T-cell (primary cell): ENCODE data around the gene B4GALNT1. TPM values are rescaled to one million over a fixed set of nuclear protein-coding genes. Genes with fewer than 3 reads are reported as not detected.
A peak's percentile ranks its signal among the peaks of the same experiment; 100 is the strongest.

ENCODE experiments used
- ATAC-seq, 4 experiments: fragments of 200-7000 bp in 3 of 4; fragments of 150-1000 bp in 1 of 4; cut with Tn5 transposase; replicated peaks in 1 of 4; 1 replicate in 3 of 4; 2 replicates in 1 of 4; pipeline ENCODE4 v1.10.0; 2021; ENCODE audit warnings: moderate library complexity in 3 of 4, mild to moderate bottlenecking in 2 of 4, moderate number of reproducible peaks in 1 of 4
- CTCF ChIA-PET, 2 donors: fragments of 300-600 bp; sonication (Branson Sonifier 250); formaldehyde crosslinking; loops; one replicate each; lab custom pipeline; 2022; ENCODE audit warnings: antibody characterized with exemption in 2 of 2; lab: Charles Lee
- POLR2A ChIA-PET, 2 donors: fragments of 300-600 bp; sonication (Branson Sonifier 250); formaldehyde crosslinking; loops; one replicate each; lab custom pipeline; 2022; ENCODE audit warnings: antibody characterized with exemption in 2 of 2; lab: Charles Lee
- DNase-seq, 35 experiments: peaks; one replicate each; pipeline versions ENCODE4 v3.0.0 to v3.0.0-alpha.2; 2013 to 2023
- H3K27ac ChIP-seq: one replicate; pipeline ENCODE4 v1.5.1; 2013; ENCODE audit warnings: low read length
- H3K27me3 ChIP-seq, 2 experiments: replicated peaks in 1 of 2; 1 replicate in 1 of 2; 2 replicates in 1 of 2; pipeline versions ENCODE4 v1.6.1 to v1.7.0; 2013; ENCODE audit warnings: low read length in 1 of 2, mixed read lengths in 1 of 2; ENCODE audit not compliant: control insufficient read depth in 2 of 2, insufficient read depth in 2 of 2; ENCODE audit errors: extremely low read depth in 1 of 2
- H3K36me3 ChIP-seq, 2 donors: 1 replicate in 1 of 2; 2 replicates in 1 of 2; pipeline versions ENCODE4 v1.6.1 to v1.7.0; 2013; ENCODE audit warnings: low read length in 1 of 2; ENCODE audit not compliant: control insufficient read depth in 2 of 2, insufficient read depth in 1 of 2; ENCODE audit errors: extremely low read depth in 1 of 2
- H3K4me1 ChIP-seq, 2 experiments: 1 replicate in 1 of 2; 2 replicates in 1 of 2; pipeline versions ENCODE4 v1.6.1 to v1.7.0; 2013; ENCODE audit warnings: low read length in 2 of 2, mixed read lengths in 1 of 2; ENCODE audit not compliant: insufficient read depth in 2 of 2, control insufficient read depth in 1 of 2; ENCODE audit errors: extremely low read depth in 1 of 2
- H3K4me3 ChIP-seq, 2 donors: 1 replicate in 1 of 2; 2 replicates in 1 of 2; pipeline versions ENCODE4 v1.5.1 to v1.7.0; 2013; ENCODE audit warnings: mild to moderate bottlenecking in 2 of 2, low read length in 1 of 2, moderate library complexity in 1 of 2; ENCODE audit not compliant: control insufficient read depth in 1 of 2; ENCODE audit errors: extremely low read depth in 1 of 2
- H3K9me3 ChIP-seq: 2 replicates; pipeline ENCODE4 v1.7.0; 2013
- H3K27ac Mint-ChIP-seq, 2 donors: one replicate each; pipeline ENCODE4 v1.8.0; 2020 to 2021; ENCODE audit warnings: mild to moderate bottlenecking in 2 of 2, mixed read lengths in 2 of 2
- H3K27me3 Mint-ChIP-seq, 2 donors: one replicate each; pipeline ENCODE4 v1.8.0; 2021 to 2022; ENCODE audit warnings: mixed read lengths in 2 of 2
- H3K36me3 Mint-ChIP-seq: one replicate; pipeline ENCODE4 v1.8.0; 2021; ENCODE audit warnings: mixed read lengths
- H3K4me1 Mint-ChIP-seq, 3 donors: one replicate each; pipeline ENCODE4 v1.8.0; 2020 to 2022; ENCODE audit warnings: mixed read lengths in 3 of 3, mild to moderate bottlenecking in 1 of 3
- H3K4me3 Mint-ChIP-seq, 3 donors: one replicate each; pipeline ENCODE4 v1.8.0; 2020 to 2022; ENCODE audit warnings: mild to moderate bottlenecking in 3 of 3, mixed read lengths in 3 of 3, moderate library complexity in 3 of 3
- H3K9me3 Mint-ChIP-seq, 3 donors: one replicate each; pipeline ENCODE4 v1.8.0; 2020 to 2022; ENCODE audit warnings: mixed read lengths in 3 of 3
- WGBS: methylation state at CpG from one replicate; pipeline ENCODE4 v1.1.5; 2013; ENCODE audit warnings: missing lambda C conversion rate; ENCODE audit not compliant: insufficient coverage; 5-methylcytosine and 5-hydroxymethylcytosine counted together
- total RNA-seq, 35 experiments: library from RNA in 6 of 35; stranded (reverse) in 6 of 35; fragments of 120-200 nt in 1 of 35; gene quantifications; one replicate each; pipeline versions ENCODE4 v1.2.1 to v1.2.4 and lab custom pipeline; 2013 to 2026

B4GALNT1 gene
- total RNA-seq, 5 donors from 2014 or later (not counting 1 experiment from before 2014, with no cell fraction given), result 0.16 to 0.54 (median 0.26) TPM; not detected in 2

GRCh38 chr12:57623385-57623784 lies 9.6 kb downstream of the B4GALNT1 start:
- WGBS, result 80% methylated on average over 2 of the region's 2 CpGs
- peaks cover 7 to 41% of the 10 kb centered on the region in 2 experiments for H3K4me1 ChIP-seq
- ATAC-seq (no peak), DNase-seq (no peak)
- no peaks in the 10 kb centered on the region for H3K36me3 ChIP-seq
- no peak overlapping the region for H3K27ac Mint-ChIP-seq
- peaks cover 82 to 93% of the 10 kb centered on the region in 2 donors for H3K27me3 Mint-ChIP-seq
- no peak overlapping the region for H3K4me3 ChIP-seq
- no peak overlapping the region for H3K4me3 Mint-ChIP-seq
- POLR2A ChIA-PET, result no interaction called here
- no peaks in the 10 kb centered on the region for H3K9me3 ChIP-seq
- H3K9me3 Mint-ChIP-seq, result no peaks in the 10 kb centered on the region
- no peaks in the 10 kb centered on the region for H3K36me3 Mint-ChIP-seq
- peaks cover 36 to 44% (median 39%) of the 10 kb centered on the region in 3 donors for H3K4me1 Mint-ChIP-seq
- H3K27ac ChIP-seq, result no peak overlapping the region
- CTCF ChIA-PET, result interaction anchor here (1.2 to 3.5 kb wide), 3 partner anchors 39 to 42 kb away, joined by 3 to 21 read pairs (median 8); no protein-coding TSS in a partner anchor
- H3K27me3 ChIP-seq, result peaks cover 14 to 99% of the 10 kb centered on the region in 2 experiments

DNA sequence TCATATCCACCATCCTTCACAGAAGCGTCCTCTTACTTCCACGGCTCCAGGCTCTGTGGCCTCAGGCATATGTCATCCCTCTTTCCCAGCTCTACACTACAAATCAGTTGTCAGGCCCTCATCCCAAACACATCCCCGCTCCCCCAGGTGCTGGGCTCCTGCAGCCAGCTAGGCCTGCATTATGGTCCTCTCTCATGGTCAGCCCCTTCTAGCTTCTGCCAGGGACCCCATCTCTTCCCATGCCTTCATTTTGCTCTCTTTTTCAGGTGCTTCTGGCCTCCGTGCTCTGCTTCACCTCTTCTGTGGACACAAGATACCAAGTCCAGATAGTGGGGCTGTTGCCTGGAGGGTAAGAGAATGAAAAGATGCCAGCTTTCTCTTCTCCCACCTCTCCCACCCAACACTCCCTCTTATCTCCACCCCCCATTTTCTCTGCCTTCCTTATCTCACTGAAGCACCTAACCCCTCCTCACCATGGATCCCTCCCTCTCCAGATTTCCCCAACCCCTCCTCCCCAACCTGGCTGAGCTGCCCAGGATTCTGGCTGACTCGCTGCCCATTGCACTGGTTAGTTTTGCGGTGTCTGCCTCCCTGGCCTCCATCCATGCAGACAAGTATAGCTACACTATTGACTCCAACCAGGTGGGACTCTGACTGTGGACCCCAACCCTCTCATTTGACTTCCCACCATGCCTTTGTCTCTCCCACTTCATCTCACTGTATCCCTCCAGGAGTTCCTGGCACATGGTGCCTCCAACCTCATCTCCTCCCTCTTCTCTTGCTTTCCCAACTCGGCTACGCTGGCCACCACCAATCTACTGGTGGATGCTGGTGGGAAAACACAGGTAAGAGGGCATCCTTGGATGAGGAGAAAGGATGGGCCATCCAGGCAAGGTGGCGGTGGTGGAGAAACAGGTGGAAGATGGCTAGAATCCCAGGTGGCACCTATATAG lies 10.4 kb downstream of the B4GALNT1 start:
- DNase-seq (no peak), ATAC-seq (no peak)
- Histone ChIP-seq H3K27me3 (peaks cover 16 to 99% of the 10 kb centered on the region in 2 experiments), H3K36me3 (no peaks in the 10 kb centered on the region), H3K9me3 (no peaks in the 10 kb centered on the region), H3K4me1 (peaks cover 7 to 35% of the 10 kb centered on the region in 2 experiments), H3K27ac (no peak overlapping the region), H3K4me3 (no peak overlapping the region)
- 79% methylated on average over 7 of the region's 9 CpGs for WGBS
- Mint-ChIP-seq H3K4me3 (peak overlapping the region; percentile 35 to 86 (median 70)), H3K4me1 (peaks cover 30 to 39% (median 38%) of the 10 kb centered on the region in 3 donors), H3K9me3 (no peaks in the 10 kb centered on the region), H3K27ac (peak overlapping the region in 1 of 2 donors; percentile 81), H3K36me3 (no peaks in the 10 kb centered on the region), H3K27me3 (peaks cover 84 to 95% of the 10 kb centered on the region in 2 donors)
- CTCF ChIA-PET, result interaction anchor here (0.6 to 3.5 kb wide), 5 partner anchors 39 to 146 kb away, joined by 3 to 21 read pairs (median 8); no protein-coding TSS in a partner anchor
- POLR2A ChIA-PET, result no interaction called here

- Histone ChIP-seq H3K27me3 (peaks cover 16 to 97% of the 10 kb centered on the region in 2 experiments), H3K4me1 (peaks cover 7 to 32% of the 10 kb centered on the region in 2 experiments), H3K36me3 (no peaks in the 10 kb centered on the region), H3K9me3 (no peaks in the 10 kb centered on the region), H3K4me3 (peak overlapping the region; percentile 39 to 68), H3K27ac (no peak overlapping the region)
- DNase-seq (peak in 25 of 35 experiments; percentile 11 to 74 (median 40)), ATAC-seq (peak; percentile 72 to 78 (median 74))
- peaks cover 26 to 33% (median 33%) of the 10 kb centered on the region in 3 donors for H3K4me1 Mint-ChIP-seq
- H3K36me3 Mint-ChIP-seq, result no peaks in the 10 kb centered on the region
- ChIA-PET CTCF (interaction anchor here (0.9 to 3.5 kb wide), 6 partner anchors 38 to 163 kb away, joined by 3 to 21 read pairs (median 8); partner anchors contain the start of gene GLI1 (in 1 of the 2)), POLR2A (no interaction called here)
- peak overlapping the region; percentile 71 to 86 (median 72) for H3K4me3 Mint-ChIP-seq
- WGBS, result 2% methylated on average over 49 of the region's 49 CpGs
- peak overlapping the region in 1 of 2 donors; percentile 81 for H3K27ac Mint-ChIP-seq
- H3K27me3 Mint-ChIP-seq, result peaks cover 88 to 95% of the 10 kb centered on the region in 2 donors
- no peaks in the 10 kb centered on the region for H3K9me3 Mint-ChIP-seq
Measured at GRCh38 chr12:57621497-57622292, 11.3 kb downstream of the B4GALNT1 start.

- ATAC-seq, result peak; percentile 17 to 38 (median 26)
- ChIA-PET CTCF (interaction anchor here (0.7 to 3.5 kb wide), 9 partner anchors 9 to 284 kb away, joined by 3 to 21 read pairs (median 3); partner anchors contain the start of genes ARHGEF25 (in 1 of the 2) and GLI1 (in 1 of the 2)), POLR2A (no interaction called here)
- Mint-ChIP-seq H3K4me3 (peak overlapping the region; percentile 71 to 86 (median 72)), H3K4me1 (peaks cover 26 to 31% (median 30%) of the 10 kb centered on the region in 3 donors), H3K36me3 (no peaks in the 10 kb centered on the region), H3K9me3 (no peaks in the 10 kb centered on the region), H3K27ac (no peak overlapping the region), H3K27me3 (peaks cover 86 to 94% of the 10 kb centered on the region in 2 donors)
- Histone ChIP-seq H3K9me3 (no peaks in the 10 kb centered on the region), H3K27me3 (peaks cover 15 to 95% of the 10 kb centered on the region in 2 experiments), H3K4me3 (peak overlapping the region; percentile 39 to 68), H3K27ac (no peak overlapping the region), H3K4me1 (peaks cover 7 to 32% of the 10 kb centered on the region in 2 experiments), H3K36me3 (no peaks in the 10 kb centered on the region)
- under 1% methylated on average over 42 of the region's 42 CpGs for WGBS
- peak in 4 of 35 experiments; percentile 11 to 28 (median 18) for DNase-seq
Measured at GRCh38 chr12:57620936-57621496, 12.0 kb downstream of the B4GALNT1 start.

GRCh38 chr12:57620245-57620935 lies 12.6 kb downstream of the B4GALNT1 start:
- no peaks in the 10 kb centered on the region for H3K36me3 Mint-ChIP-seq
- H3K9me3 Mint-ChIP-seq, result no peaks in the 10 kb centered on the region
- Histone ChIP-seq H3K4me3 (peak overlapping the region; percentile 39 to 68), H3K27me3 (peaks cover 13 to 95% of the 10 kb centered on the region in 2 experiments), H3K4me1 (peaks cover 7 to 32% of the 10 kb centered on the region in 2 experiments), H3K36me3 (no peaks in the 10 kb centered on the region), H3K9me3 (no peaks in the 10 kb centered on the region), H3K27ac (no peak overlapping the region)
- peak overlapping the region; percentile 71 to 86 (median 72) for H3K4me3 Mint-ChIP-seq
- no peak overlapping the region for H3K27ac Mint-ChIP-seq
- H3K4me1 Mint-ChIP-seq, result peaks cover 26 to 31% (median 30%) of the 10 kb centered on the region in 3 donors
- 13% methylated on average over 11 of the region's 13 CpGs for WGBS
- POLR2A ChIA-PET, result no interaction called here
- DNase-seq, result no peak
- peaks cover 83 to 88% of the 10 kb centered on the region in 2 donors for H3K27me3 Mint-ChIP-seq
- ATAC-seq, result peak in 2 of 4 experiments; percentile 4
- CTCF ChIA-PET, result interaction anchor here (0.7 to 3.5 kb wide), 9 partner anchors 9 to 285 kb away, joined by 3 to 21 read pairs (median 3); partner anchors contain the start of genes ARHGEF25 (in 1 of the 2) and GLI1 (in 1 of the 2)
